Erythroblast (primary cell): ENCODE measurements around the gene ZNF398.

Experiments
- GATA1 ChIP-seq: IDR thresholded peaks from 2 replicates; pipeline ENCODE4 v1.6.1; 2011; ENCODE audit warnings: low read depth, mild to moderate bottlenecking, control low read depth, low read length, moderate library complexity
- POLR2A ChIP-seq: IDR thresholded peaks from 2 replicates; pipeline ENCODE4 v1.6.1; 2011; ENCODE audit warnings: mild to moderate bottlenecking, low read length

- TF ChIP-seq POLR2A (no peak), GATA1 (no peak)
Measured at GRCh38 chr7:149223176-149223575, 75.9 kb downstream of the ZNF398 start.
